HEK293 (cell line): ENCODE measurements around the gene TMEM184A.

Experiments used
- CTCF ChIA-PET: fragments of 350-600 bp; formaldehyde crosslinking; extraction: SDS; loops from one replicate; lab custom pipeline; 2021; ENCODE audit warnings: antibody characterized with exemption; lab: Yijun Ruan, JAX
- POLR2A ChIA-PET: fragments of 300-600 bp; formaldehyde crosslinking; extraction: SDS; loops from one replicate; lab custom pipeline; 2020; ENCODE audit warnings: antibody characterized with exemption, inconsistent platforms; lab: Yijun Ruan, JAX
- H3K27ac ChIP-seq: fragments of 200-500 bp; sonication (Bioruptor generic); 2 replicates; pipeline ENCODE4 v1.5.1; 2014; ENCODE audit warnings: low read depth, low read length, control low read depth, inconsistent platforms; ENCODE audit errors: extremely low read depth
- H3K36me3 ChIP-seq, 2 experiments: fragments of 200-500 bp in 1 of 2; sonication (Bioruptor generic) in 1 of 2; 1 replicate in 1 of 2; 2 replicates in 1 of 2; pipeline ENCODE4 v1.5.1; 2014 to 2017; ENCODE audit warnings: inconsistent platforms in 2 of 2, low read length in 2 of 2; ENCODE audit not compliant: control insufficient read depth in 2 of 2, insufficient read depth in 1 of 2
- H3K4me1 ChIP-seq: fragments of 200-500 bp; sonication (Bioruptor generic); 2 replicates; pipeline ENCODE4 v1.5.1; 2014; ENCODE audit warnings: mild to moderate bottlenecking, low read length, inconsistent platforms; ENCODE audit not compliant: control insufficient read depth, insufficient read depth
- H3K4me3 ChIP-seq: 2 replicates; pipeline ENCODE4 v1.5.1; 2011; ENCODE audit warnings: low read depth, mild to moderate bottlenecking, control low read depth, low read length, moderate library complexity
- H3K9me3 ChIP-seq: fragments of 200-500 bp; sonication (Bioruptor generic); 2 replicates; pipeline ENCODE4 v1.5.1; 2014; ENCODE audit warnings: low read depth, low read length, inconsistent platforms; ENCODE audit not compliant: control insufficient read depth, insufficient read depth
- BCL11B ChIP-seq: fragments of 450-650 bp; formaldehyde crosslinking; IDR thresholded peaks from 2 replicates; pipeline ENCODE4 v1.5.1; 2016; ENCODE audit warnings: low read depth, missing biosample characterization, missing genetic modification characterization
- KLF10 ChIP-seq: fragments of 450-650 bp; IDR thresholded peaks from 2 replicates; pipeline ENCODE4 v1.5.1; 2018; ENCODE audit warnings: missing biosample characterization, mild to moderate bottlenecking, missing genetic modification characterization
- KLF8 ChIP-seq: fragments of 450-650 bp; formaldehyde crosslinking; IDR thresholded peaks from 2 replicates; pipeline ENCODE4 v1.5.1; 2016; ENCODE audit warnings: missing biosample characterization, missing genetic modification characterization
- WT1 ChIP-seq: fragments of 450-650 bp; formaldehyde crosslinking; IDR thresholded peaks from 2 replicates; pipeline ENCODE4 v1.5.1; 2016; ENCODE audit warnings: missing biosample characterization, missing genetic modification characterization
- ZNF133 ChIP-seq: fragments of 450-650 bp; formaldehyde crosslinking; IDR thresholded peaks from 2 replicates; pipeline ENCODE4 v1.5.1; 2016; ENCODE audit warnings: missing biosample characterization, missing genetic modification characterization
- ZNF155 ChIP-seq: fragments of 450-650 bp; formaldehyde crosslinking; IDR thresholded peaks from 2 replicates; pipeline ENCODE4 v1.5.1; 2016; ENCODE audit warnings: missing biosample characterization, missing genetic modification characterization
- ZNF335 ChIP-seq: fragments of 450-650 bp; formaldehyde crosslinking; conservative IDR thresholded peaks from 2 replicates; pipeline ENCODE4 v1.5.1; 2016; ENCODE audit warnings: missing biosample characterization, missing genetic modification characterization
- ZNF341 ChIP-seq: fragments of 450-650 bp; formaldehyde crosslinking; IDR thresholded peaks from 2 replicates; pipeline ENCODE4; 2016; ENCODE audit warnings: low read depth, missing biosample characterization, missing genetic modification characterization
- ZNF514 ChIP-seq: fragments of 450-650 bp; formaldehyde crosslinking; IDR thresholded peaks from 2 replicates; pipeline ENCODE4 v1.5.1; 2016; ENCODE audit warnings: missing biosample characterization, missing genetic modification characterization
- ZNF529 ChIP-seq: fragments of 450-650 bp; formaldehyde crosslinking; IDR thresholded peaks from 2 replicates; pipeline ENCODE4 v1.5.1; 2017; ENCODE audit warnings: missing genetic modification characterization, missing biosample characterization; ENCODE audit not compliant: insufficient replicate concordance
- ZNF670 ChIP-seq: fragments of 450-650 bp; formaldehyde crosslinking; IDR thresholded peaks from 2 replicates; pipeline ENCODE4 v1.5.1; 2016; ENCODE audit warnings: missing biosample characterization, missing genetic modification characterization, low read depth
- ZNF777 ChIP-seq: fragments of 450-650 bp; formaldehyde crosslinking; IDR thresholded peaks from 2 replicates; pipeline ENCODE4 v1.5.1; 2017; ENCODE audit warnings: missing biosample characterization, missing genetic modification characterization, borderline replicate concordance
- TF ChIP-seq, protein P1 (sequence below): fragments of 450-650 bp; formaldehyde crosslinking; IDR thresholded peaks from 2 replicates; pipeline ENCODE4 v1.5.1; 2016; ENCODE audit warnings: missing biosample characterization, missing genetic modification characterization
- TF ChIP-seq, protein P2 (sequence below): fragments of 450-650 bp; IDR thresholded peaks from 2 replicates; pipeline ENCODE4 v1.5.1; 2018; ENCODE audit warnings: missing biosample characterization, missing genetic modification characterization
- TF ChIP-seq, protein P3 (sequence below): fragments of 450-650 bp; formaldehyde crosslinking; IDR thresholded peaks from 2 replicates; pipeline ENCODE4 v1.5.1; 2016; ENCODE audit warnings: missing biosample characterization, missing genetic modification characterization, low read depth
- TF ChIP-seq, protein P4 (sequence below): fragments of 450-650 bp; formaldehyde crosslinking; conservative IDR thresholded peaks from 2 replicates; pipeline ENCODE4 v1.5.1; 2016; ENCODE audit warnings: low read depth, missing biosample characterization, missing genetic modification characterization

The TMEM184A gene

DNA sequence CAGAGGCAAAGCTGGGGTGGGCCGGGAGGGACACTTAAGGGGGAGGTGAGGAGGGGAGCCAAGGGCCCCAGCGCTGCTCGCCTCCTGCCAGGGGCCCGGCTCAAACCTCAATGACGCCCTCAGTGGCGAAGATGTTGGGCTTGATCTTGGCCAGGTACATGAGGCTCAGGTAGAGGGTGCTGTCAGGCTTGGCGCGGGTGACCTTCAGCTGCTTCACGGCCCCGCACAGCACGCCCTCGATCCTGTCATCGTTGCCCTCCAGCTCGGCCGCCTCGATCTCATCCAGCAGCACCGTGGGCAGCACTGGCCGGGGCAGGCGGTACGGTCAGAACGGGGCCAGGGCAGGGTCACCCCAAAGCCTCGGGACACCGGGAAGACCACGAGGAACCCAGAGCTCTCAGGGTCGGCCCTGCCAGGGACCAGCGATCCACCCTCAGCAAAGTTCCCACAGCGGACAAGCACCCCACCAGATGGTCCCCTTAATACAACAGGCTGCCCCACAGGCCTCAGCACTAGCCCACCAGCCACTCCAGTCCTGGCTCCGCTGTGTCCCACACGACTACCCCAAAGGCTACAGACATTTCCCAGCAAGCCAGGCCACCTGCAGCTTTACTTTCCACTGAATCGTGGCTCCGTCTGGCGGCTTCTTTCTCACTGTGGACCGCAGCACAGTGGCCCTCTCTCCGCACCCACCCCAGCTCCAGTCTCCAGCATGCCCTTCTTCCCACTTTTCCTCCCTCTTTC, 55.8 kb downstream of the TMEM184A start:
- no peak overlapping the region for H3K4me3 ChIP-seq
- no peaks in the 10 kb centered on the region for H3K4me1 ChIP-seq
- CTCF ChIA-PET: interaction anchor here (0.6 kb wide), 1 partner anchor 310 kb away, joined by 3 read pairs; no protein-coding TSS in a partner anchor
- POLR2A ChIA-PET: no interaction called here
- H3K36me3 ChIP-seq: peaks cover 6 to 63% of the 10 kb centered on the region in 2 experiments; a peak in 2 of 3 replicates
- H3K9me3 ChIP-seq: no peaks in the 10 kb centered on the region
- TF ChIP-seq ZNF514 (tag by site-specific recombination) (no peak), ZNF335 (tag by site-specific recombination) (no peak), KLF10 (no peak), ZNF133 (tag by site-specific recombination) (no peak), ZNF341 (no peak), BCL11B (tag by site-specific recombination) (no peak), KLF8 (tag by site-specific recombination) (no peak), ZNF529 (tag by site-specific recombination) (no peak), ZNF777 (tag by site-specific recombination) (no peak), ZNF155 (tag by site-specific recombination) (no peak), ZNF670 (tag by site-specific recombination) (no peak), WT1 (tag by site-specific recombination) (no peak)
- TF ChIP-seq, protein P1, sequence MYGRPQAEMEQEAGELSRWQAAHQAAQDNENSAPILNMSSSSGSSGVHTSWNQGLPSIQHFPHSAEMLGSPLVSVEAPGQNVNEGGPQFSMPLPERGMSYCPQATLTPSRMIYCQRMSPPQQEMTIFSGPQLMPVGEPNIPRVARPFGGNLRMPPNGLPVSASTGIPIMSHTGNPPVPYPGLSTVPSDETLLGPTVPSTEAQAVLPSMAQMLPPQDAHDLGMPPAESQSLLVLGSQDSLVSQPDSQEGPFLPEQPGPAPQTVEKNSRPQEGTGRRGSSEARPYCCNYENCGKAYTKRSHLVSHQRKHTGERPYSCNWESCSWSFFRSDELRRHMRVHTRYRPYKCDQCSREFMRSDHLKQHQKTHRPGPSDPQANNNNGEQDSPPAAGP (tag by site-specific recombination): no peak
- TF ChIP-seq, protein P2, sequence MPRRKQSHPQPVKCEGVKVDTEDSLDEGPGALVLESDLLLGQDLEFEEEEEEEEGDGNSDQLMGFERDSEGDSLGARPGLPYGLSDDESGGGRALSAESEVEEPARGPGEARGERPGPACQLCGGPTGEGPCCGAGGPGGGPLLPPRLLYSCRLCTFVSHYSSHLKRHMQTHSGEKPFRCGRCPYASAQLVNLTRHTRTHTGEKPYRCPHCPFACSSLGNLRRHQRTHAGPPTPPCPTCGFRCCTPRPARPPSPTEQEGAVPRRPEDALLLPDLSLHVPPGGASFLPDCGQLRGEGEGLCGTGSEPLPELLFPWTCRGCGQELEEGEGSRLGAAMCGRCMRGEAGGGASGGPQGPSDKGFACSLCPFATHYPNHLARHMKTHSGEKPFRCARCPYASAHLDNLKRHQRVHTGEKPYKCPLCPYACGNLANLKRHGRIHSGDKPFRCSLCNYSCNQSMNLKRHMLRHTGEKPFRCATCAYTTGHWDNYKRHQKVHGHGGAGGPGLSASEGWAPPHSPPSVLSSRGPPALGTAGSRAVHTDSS (tag by site-specific recombination): no peak
- TF ChIP-seq, protein P3, sequence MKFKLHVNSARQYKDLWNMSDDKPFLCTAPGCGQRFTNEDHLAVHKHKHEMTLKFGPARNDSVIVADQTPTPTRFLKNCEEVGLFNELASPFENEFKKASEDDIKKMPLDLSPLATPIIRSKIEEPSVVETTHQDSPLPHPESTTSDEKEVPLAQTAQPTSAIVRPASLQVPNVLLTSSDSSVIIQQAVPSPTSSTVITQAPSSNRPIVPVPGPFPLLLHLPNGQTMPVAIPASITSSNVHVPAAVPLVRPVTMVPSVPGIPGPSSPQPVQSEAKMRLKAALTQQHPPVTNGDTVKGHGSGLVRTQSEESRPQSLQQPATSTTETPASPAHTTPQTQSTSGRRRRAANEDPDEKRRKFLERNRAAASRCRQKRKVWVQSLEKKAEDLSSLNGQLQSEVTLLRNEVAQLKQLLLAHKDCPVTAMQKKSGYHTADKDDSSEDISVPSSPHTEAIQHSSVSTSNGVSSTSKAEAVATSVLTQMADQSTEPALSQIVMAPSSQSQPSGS (tag by site-specific recombination): no peak
- TF ChIP-seq, protein P4, sequence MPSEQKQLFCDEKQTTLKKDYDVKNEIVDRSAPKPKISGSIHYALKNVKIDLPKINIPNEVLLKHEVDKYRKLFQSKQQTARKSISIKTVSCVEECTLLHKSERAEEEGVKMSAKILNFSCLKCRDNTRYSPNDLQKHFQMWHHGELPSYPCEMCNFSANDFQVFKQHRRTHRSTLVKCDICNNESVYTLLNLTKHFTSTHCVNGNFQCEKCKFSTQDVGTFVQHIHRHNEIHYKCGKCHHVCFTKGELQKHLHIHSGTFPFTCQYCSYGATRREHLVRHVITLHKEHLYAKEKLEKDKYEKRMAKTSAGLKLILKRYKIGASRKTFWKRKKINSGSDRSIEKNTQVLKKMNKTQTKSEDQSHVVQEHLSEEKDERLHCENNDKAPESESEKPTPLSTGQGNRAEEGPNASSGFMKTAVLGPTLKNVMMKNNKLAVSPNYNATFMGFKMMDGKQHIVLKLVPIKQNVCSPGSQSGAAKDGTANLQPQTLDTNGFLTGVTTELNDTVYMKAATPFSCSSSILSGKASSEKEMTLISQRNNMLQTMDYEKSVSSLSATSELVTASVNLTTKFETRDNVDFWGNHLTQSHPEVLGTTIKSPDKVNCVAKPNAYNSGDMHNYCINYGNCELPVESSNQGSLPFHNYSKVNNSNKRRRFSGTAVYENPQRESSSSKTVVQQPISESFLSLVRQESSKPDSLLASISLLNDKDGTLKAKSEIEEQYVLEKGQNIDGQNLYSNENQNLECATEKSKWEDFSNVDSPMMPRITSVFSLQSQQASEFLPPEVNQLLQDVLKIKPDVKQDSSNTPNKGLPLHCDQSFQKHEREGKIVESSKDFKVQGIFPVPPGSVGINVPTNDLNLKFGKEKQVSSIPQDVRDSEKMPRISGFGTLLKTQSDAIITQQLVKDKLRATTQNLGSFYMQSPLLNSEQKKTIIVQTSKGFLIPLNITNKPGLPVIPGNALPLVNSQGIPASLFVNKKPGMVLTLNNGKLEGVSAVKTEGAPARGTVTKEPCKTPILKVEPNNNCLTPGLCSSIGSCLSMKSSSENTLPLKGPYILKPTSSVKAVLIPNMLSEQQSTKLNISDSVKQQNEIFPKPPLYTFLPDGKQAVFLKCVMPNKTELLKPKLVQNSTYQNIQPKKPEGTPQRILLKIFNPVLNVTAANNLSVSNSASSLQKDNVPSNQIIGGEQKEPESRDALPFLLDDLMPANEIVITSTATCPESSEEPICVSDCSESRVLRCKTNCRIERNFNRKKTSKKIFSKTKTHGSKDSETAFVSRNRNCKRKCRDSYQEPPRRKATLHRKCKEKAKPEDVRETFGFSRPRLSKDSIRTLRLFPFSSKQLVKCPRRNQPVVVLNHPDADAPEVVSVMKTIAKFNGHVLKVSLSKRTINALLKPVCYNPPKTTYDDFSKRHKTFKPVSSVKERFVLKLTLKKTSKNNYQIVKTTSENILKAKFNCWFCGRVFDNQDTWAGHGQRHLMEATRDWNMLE: no peak
- H3K27ac ChIP-seq: no peak overlapping the region
